Endothelial cell of hepatic sinusoid (primary cell): Measurements from ENCODE around the gene IQGAP1.
"Not testable (repeated sequence)": the region's sequence is repeated elsewhere in the genome, so short reads cannot be mapped to it uniquely, and the experiment has no call there.

Source experiments
- in situ Hi-C: cut with HindIII; loops from 2 replicates; pipeline ENCODE4 v1.10.0; 2017; ENCODE audit warnings: low sequenced_read_pairs

IQGAP1 gene

GRCh38 chr15:90407336-90407735, 19.3 kb downstream of the IQGAP1 start:
- in situ Hi-C loops = loop anchor here (5.0 kb wide), 1 partner anchor 50 kb away; no protein-coding TSS in a partner anchor

DNA sequence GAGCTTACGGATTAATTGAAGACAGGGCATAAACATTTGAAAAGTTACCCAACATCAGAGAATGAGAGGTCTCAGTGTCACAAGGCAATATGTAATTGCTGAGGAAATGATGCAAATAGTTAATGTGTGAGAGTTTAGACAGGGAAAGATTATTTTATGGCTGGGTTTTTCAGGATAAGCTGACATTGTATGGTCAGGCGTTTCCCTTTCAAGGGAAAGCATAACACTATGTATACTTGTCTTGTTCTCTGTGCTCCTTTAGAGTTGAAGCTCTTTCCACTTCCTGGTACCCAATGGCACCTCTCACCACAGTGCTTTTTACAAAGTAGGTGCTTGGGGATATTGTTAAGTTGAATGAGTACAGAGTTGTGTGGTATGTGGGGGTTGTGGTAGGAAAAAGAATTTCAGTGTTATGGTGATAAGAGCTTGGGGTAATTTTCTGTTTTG, 19.9 kb downstream of the IQGAP1 start:
- in situ Hi-C loops = loop anchor here (5.0 kb wide), 1 partner anchor 49 kb away; no protein-coding TSS in a partner anchor

- in situ Hi-C loops = loop anchor here (5.0 kb wide), 1 partner anchor 49 kb away; no protein-coding TSS in a partner anchor
These were observed 20.6 kb downstream of the IQGAP1 start for GRCh38 chr15:90408657-90409056.

GRCh38 chr15:90409587-90409986, 21.5 kb downstream of the IQGAP1 start:
- in situ Hi-C loops = loop anchor here (5.0 kb wide), 1 partner anchor 48 kb away; no protein-coding TSS in a partner anchor

DNA sequence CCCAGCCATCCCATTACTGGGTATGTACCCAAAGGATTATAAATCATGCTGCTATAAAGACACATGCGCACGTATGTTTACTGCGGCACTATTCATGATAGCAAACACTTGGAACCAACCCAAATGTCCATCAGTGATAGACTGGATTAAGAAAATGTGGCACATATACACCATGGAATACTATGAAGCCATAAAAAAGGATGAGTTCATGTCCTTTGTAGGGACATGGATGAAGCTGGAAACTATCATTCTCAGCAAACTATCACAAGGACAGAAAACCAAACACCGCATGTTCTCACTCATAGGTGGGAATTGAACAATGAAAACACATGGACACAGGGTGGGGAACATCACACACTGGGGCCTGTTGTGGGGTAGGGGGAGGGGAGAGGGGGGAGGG, 22.3 kb downstream of the IQGAP1 start:
- in situ Hi-C loops = not testable (repeated sequence)

GRCh38 chr15:90411176-90411575, 23.1 kb downstream of the IQGAP1 start:
- in situ Hi-C loops = no loop called here

DNA sequence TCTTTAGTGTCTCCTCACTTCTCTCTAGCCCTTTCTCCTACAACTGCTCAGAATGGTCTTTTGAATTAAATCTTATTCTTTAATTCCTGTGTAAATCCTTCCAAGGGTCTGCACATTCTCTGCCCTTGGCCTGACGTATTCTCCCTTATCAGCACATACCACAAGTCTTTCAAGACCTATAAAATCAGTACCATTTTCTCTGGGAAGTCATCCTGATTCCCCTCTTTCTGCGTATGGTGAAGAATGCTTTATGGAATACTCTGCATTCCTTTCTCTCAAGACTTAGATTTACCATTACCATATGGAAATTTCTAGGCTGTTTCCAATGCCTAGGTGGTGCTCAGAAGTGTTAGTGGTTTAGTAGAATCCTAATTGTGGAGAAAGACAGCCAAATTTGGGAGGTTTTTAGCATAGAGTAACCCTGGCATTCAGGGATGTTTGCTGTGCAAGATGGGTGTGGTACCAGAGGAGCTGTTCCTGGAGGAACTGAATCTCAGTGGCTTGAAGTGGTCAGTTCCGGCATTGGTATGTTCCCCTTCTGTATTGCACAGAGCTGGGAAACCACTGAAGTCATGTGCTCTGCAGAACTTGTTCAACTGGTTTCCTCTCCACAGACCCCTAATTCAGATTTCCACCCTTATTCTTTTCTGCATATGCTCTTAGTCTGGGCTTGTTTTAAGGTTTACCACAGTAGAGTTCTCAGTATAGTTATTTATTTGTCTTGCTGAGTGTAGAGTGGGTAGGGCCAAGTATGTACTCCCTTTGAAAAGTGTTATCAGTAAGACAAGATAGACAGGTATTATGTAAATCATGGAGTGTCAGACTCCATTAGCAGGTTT, 24.5 kb downstream of the IQGAP1 start:
- in situ Hi-C loops = no loop called here

GRCh38 chr15:90413411-90414379, 25.7 kb downstream of the IQGAP1 start:
- in situ Hi-C loops = no loop called here

DNA sequence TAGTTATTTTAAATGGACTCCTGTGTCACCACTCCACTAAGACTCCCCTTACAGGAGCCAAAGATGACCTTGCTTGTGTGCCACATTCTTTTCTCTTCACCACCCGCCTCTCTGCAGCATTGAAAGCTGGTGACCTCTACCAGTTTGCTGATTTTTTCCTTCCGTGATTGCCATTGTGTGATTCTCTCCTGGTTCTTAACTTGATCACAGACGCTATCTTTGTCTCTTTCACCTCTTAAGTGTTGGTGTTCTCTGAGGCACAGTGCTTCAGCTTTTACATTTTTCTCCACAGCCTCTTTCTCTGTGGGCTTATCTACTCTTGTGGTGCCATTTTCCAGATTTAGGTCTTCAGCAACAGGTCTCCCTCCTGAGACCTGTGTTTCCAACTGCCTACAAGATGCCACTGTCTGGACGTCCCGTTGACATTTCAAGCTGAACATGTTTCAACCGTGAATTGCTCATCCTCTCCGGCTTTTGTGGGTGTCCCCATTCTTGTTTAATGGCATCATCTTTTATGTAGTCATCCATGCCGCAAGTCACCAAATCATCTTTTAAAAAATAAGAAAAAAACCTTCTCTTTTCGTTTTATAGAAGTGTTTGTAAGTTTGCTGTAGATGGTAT, 26.5 kb downstream of the IQGAP1 start:
- in situ Hi-C loops = no loop called here

DNA sequence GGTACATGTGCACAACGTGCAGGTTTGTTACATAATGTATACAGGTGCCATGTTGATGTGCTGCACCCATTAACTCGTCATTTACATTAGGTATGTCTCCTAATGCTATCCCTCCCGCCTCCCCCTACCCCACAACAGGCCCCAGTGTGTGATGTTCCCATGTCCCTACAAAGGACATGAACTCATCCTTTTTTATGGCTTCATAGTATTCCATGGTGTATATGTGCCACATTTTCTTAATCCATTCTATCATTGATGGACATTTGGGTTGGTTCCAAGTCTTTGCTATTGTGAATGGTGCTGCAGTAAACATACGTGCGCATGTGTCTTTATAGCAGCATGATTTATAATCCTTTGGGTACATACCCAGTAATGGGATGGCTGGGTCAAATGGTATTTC, 28.0 kb downstream of the IQGAP1 start:
- in situ Hi-C loops = not testable (repeated sequence)

- in situ Hi-C loops = no loop called here
These were observed 30.6 kb downstream of the IQGAP1 start for GRCh38 chr15:90418627-90419026.

DNA sequence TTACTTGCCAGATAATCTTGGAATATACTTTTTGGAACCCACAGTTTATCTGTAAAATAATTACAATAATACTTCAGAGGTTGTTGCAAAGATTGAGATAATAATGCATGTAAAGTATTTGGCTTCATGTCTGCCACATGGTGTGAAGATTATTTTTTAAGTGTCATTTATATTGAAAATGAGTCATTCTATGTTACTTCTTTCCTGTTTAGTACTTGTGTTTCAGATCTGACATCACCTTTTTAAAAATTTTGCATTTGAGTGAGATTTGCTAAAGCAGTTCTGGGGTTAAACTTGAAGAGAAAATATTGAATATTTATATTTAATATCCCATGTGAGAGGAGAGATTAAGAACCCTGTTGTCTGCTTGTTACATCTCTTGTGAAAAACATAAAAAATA, 31.2 kb downstream of the IQGAP1 start:
- in situ Hi-C loops = no loop called here

DNA sequence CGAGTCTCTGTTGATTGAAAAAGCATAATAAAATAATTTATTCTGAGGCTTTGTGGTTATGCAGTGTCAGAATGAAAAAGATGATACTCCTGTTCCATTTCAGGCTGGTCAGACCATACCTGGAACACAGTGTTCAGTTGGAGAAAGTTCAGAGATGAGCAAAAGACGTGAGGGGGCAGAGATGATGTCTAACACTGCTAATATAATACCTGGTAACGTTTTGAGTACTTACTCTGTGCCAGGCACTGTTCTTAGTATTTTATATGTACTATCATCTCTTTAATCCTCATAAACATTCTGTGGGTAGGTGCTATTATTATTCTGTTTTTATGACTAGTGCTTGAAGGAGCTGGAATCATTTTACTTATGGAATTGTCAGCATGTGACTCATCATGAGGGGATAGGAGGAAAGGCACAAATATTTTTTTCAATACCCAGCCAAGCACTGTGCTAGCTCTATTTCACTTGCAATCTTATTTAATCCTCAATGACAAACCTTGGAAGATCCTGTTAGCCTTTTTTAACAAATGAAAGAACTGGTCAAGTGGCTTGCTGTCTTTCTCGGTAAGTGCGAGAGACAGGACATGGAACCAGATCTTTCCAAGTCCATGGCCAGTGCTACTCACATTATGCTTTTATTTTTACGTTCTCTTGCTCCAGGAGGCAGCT, 31.8 kb downstream of the IQGAP1 start:
- in situ Hi-C loops = no loop called here

GRCh38 chr15:90420451-90420850, 32.4 kb downstream of the IQGAP1 start:
- in situ Hi-C loops = no loop called here

GRCh38 chr15:90421527-90421926, 33.5 kb downstream of the IQGAP1 start:
- in situ Hi-C loops = no loop called here

GRCh38 chr15:90422043-90422442, 34.0 kb downstream of the IQGAP1 start:
- in situ Hi-C loops = no loop called here

GRCh38 chr15:90422936-90423335, 34.9 kb downstream of the IQGAP1 start:
- in situ Hi-C loops = no loop called here

GRCh38 chr15:90423801-90424319, 35.8 kb downstream of the IQGAP1 start:
- in situ Hi-C loops = no loop called here

- in situ Hi-C loops = no loop called here
These were observed 37.8 kb downstream of the IQGAP1 start for GRCh38 chr15:90425726-90426346.

DNA sequence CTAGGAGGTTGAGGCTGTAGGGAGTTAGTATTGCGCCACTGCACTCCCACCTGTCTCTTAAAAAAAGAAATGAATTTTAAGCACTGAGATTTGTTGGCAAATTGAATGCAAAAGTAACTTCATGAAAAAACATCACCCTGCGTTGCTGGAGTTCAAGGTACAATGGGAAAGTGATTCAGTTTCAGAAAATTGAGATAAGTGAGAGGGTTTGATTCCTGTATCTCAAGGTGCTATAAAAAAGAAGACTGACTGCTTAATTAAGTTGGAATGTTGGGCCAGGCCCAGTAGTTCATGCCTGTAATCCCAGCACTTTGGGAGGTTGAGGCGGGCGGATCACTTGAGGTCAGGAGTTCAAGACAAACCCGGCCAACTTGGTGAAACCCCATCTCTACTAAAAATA, 39.1 kb downstream of the IQGAP1 start:
- in situ Hi-C loops = no loop called here
